IPS-18c (cell line): Measurements from ENCODE around the gene LRP1B.
"Not testable (repeated sequence)": the region's sequence is repeated elsewhere in the genome, so short reads cannot be mapped to it uniquely, and the experiment has no call there.

Experiments used
- H3K4me3 ChIP-seq: 2 replicates; pipeline ENCODE4 v1.7.0; 2013; ENCODE audit warnings: low read depth, mild to moderate bottlenecking, low read length, moderate library complexity; ENCODE audit not compliant: insufficient read depth
- H3K9me3 ChIP-seq: one replicate; pipeline ENCODE4 v1.6.1; 2013; ENCODE audit warnings: mild to moderate bottlenecking, low read length, moderate library complexity; ENCODE audit not compliant: control insufficient read depth, insufficient read depth

Gene LRP1B

GRCh38 chr2:140348826-140349225 is 1782.0 kb downstream of the LRP1B start:
- H3K4me3 ChIP-seq = no peak overlapping the region
- no peaks in the 10 kb centered on the region for H3K9me3 ChIP-seq

- Histone ChIP-seq H3K4me3 (no peak overlapping the region), H3K9me3 (no peaks in the 10 kb centered on the region)
These were observed 1786.0 kb downstream of the LRP1B start for GRCh38 chr2:140344838-140345237.

DNA sequence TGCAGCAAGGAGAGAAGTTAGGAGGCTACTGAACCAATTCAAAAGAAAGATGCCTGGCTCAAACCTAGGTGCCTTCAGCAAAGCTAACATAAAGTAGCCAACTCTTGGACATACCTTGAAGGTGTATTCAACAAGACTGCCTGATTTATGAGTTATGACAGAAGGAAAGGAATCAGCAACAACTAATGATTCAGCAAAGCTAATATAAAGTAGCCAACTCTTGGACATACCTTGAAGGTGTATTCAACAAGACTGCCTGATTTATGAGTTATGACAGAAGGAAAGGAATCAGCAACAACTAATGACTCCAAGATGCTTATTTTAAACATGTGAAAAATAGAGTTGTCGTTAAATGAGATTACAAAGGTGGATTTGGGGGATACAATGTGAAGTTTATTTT is 1786.5 kb downstream of the LRP1B start:
- H3K9me3 ChIP-seq, H3K4me3 ChIP-seq: not testable (repeated sequence)

DNA sequence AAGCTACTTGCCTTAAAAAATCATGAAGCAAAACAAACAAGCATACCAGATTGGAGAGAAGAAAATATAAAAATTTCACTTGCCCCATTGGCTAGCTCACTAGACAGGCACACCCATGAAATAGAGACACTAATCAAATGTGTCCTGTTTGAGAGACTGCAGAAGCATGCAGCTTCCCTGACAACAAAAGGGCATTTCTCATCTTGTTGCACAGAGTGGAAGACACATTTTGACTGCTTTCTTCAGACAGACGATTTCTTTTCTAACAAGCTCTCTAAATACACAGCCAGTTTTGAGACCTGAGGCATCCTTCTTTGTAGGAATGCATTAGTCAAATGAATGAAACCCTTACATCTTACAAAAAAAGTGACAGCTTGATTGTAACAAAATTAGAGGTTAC is 1792.0 kb downstream of the LRP1B start:
- H3K9me3 ChIP-seq = no peaks in the 10 kb centered on the region
- no peak overlapping the region for H3K4me3 ChIP-seq

GRCh38 chr2:140337061-140337460 is 1793.8 kb downstream of the LRP1B start:
- no peak overlapping the region for H3K4me3 ChIP-seq
- no peaks in the 10 kb centered on the region for H3K9me3 ChIP-seq

- no peak overlapping the region for H3K4me3 ChIP-seq
- no peaks in the 10 kb centered on the region for H3K9me3 ChIP-seq
These were observed 1814.5 kb downstream of the LRP1B start for GRCh38 chr2:140316345-140316744.

DNA sequence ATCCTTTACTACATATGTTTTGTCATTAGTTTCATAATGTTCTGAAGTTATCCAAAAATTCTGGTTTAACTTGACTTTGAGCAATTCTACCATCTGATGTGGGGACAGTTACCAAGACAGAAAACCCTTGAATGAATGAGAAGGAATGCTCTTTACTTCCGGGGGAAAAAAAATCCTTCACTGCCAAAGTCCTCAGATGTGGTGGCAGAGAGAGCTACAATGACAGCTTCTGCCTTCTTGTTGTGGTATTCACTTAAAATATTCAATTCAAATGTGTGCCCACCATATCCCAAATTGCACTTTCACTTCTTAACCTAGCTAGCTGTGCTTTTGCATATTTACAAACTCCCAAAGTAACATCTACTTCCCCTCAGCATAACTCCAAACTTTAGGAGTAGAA is 1818.9 kb downstream of the LRP1B start:
- Histone ChIP-seq H3K9me3 (no peaks in the 10 kb centered on the region), H3K4me3 (no peak overlapping the region)

DNA sequence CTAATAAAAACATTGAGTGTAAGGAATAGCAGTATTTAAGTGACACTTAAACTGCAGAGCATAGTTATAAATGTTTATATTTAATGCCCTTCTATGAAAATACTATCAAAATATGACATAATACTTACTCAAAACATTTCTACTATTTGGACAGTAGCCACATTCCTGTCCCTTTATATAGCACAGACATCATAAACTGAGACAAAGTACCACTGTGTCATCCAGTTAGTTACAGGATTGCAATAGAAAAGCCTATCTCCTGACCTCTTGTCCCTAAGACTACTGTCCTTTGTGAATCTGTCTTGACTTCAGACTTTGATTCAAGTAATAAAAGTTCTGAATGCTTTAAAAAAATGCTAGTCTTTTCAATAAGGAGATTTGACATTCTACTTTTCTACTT is 1822.1 kb downstream of the LRP1B start:
- no peak overlapping the region for H3K4me3 ChIP-seq
- no peaks in the 10 kb centered on the region for H3K9me3 ChIP-seq

DNA sequence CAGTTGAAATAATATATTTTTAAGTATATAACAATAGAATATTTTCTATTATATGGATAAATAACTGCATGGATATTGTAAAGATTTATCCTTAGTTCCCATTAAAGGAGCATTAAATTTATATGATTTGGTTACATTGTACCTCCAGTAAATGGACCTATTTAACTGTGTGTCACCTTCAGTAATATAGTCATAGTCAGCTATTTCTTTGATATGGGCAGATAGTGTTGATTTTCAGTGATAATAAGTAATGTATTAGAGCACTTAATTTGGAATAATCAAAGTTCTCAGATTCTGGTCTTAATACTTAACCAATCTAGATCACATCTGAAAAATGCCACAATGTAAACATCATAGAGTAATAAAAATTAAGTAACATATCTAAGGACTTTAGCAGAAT is 1823.3 kb downstream of the LRP1B start:
- H3K9me3 ChIP-seq = no peaks in the 10 kb centered on the region
- H3K4me3 ChIP-seq = no peak overlapping the region

- no peaks in the 10 kb centered on the region for H3K9me3 ChIP-seq
- H3K4me3 ChIP-seq = no peak overlapping the region
These were observed 1835.0 kb downstream of the LRP1B start for GRCh38 chr2:140295767-140296166.

GRCh38 chr2:140288726-140289125 is 1842.1 kb downstream of the LRP1B start:
- Histone ChIP-seq H3K4me3 (no peak overlapping the region), H3K9me3 (no peaks in the 10 kb centered on the region)

DNA sequence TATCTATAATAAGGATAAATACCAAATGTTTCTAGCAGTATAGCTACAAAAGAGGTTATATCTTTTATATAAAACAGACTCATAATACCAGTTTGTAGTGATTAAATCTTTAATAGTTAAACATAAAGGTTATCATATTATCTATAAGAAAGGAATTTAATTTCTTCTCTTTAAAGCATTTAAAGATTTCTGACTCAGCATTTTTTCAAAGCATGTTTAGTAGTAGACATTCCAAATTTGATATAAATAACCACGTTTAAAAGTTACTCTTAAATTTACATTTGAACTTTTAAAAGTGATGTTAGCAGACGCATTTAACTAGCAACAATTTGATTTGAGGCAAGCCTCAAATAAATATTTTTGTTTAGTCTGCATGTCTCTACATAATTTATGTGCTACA is 1842.6 kb downstream of the LRP1B start:
- H3K9me3 ChIP-seq = no peaks in the 10 kb centered on the region

DNA sequence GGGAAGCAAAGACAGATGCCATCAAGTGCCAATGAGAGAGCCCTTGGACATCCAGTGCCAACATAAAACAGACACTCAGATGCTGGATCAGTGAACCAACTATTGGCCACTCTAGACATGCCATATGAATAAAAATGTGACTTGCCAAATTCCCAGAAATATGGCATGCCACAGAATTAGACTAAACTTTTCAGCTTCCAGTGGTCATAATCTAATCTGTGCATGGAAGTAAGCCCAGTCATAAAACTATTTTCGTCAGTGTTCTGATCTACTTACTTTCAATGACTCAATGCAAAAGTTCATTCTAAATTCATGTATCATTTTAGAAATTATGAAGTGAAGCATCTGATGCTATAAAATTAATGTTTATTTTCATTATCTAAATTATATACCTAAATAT is 1844.4 kb downstream of the LRP1B start:
- Histone ChIP-seq H3K9me3 (no peaks in the 10 kb centered on the region), H3K4me3 (no peak overlapping the region)

More for the DNA sequence above, 1842.6 kb downstream of the LRP1B start:
- no peak overlapping the region for H3K4me3 ChIP-seq

DNA sequence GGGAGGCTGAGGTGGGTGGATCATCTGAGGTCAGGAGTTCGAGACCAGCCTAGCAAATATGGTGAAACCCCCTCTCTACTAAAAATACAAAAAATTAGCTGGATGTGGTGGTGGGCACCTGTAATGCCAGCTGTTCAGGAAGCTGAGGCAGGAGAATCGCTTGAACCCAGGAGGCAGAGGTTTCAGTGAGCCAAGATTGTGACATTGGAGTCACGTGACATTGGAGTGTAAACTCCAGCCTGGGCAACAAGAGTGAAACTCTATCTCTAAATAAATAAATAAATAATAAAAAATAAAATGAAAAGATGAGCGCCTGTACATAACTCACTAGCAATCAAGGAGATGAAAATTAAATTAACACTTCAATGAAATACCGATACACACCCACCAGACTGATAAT is 1853.5 kb downstream of the LRP1B start:
- not testable (repeated sequence) for H3K9me3 ChIP-seq, H3K4me3 ChIP-seq

DNA sequence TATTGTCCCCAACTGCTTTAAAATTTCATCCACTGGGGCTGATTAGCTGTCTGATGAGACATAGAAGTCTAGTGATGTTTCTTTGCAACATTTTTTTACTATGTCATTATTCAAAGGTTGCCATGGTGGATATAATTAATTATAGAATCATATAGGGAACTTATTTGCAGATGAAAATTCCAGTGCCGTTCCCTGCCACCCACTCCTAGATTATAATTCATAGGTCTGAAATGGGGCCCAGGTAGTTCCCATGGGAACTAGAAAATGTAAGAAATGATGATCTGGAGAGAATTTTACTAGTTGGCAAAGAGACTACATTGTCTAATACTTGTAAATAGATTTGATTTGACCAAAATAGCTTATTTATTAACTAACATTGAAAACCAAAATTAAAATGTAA is 1854.2 kb downstream of the LRP1B start:
- Histone ChIP-seq H3K4me3 (no peak overlapping the region), H3K9me3 (no peaks in the 10 kb centered on the region)

- Histone ChIP-seq H3K9me3 (no peaks in the 10 kb centered on the region), H3K4me3 (no peak overlapping the region)
These were observed 1855.4 kb downstream of the LRP1B start for GRCh38 chr2:140275427-140275826.

DNA sequence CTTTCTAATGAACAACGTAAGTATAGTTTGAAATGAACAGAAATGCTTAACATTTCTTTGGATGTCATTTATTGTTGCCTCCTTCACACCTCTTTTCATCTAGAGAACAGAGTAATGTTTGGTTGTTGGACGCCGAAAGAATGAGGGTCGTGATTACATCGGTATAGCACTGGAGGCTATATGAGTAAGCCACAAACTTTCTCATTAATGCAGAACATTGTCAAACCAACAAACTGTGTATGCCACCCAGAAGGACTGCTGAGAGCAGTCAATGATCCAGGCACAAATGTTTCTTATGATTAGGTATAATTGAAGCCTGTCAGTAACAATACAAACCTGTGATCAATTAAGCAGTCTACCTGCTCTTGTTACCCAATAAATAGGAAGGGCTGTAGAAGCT is 1855.9 kb downstream of the LRP1B start:
- H3K9me3 ChIP-seq = no peaks in the 10 kb centered on the region

DNA sequence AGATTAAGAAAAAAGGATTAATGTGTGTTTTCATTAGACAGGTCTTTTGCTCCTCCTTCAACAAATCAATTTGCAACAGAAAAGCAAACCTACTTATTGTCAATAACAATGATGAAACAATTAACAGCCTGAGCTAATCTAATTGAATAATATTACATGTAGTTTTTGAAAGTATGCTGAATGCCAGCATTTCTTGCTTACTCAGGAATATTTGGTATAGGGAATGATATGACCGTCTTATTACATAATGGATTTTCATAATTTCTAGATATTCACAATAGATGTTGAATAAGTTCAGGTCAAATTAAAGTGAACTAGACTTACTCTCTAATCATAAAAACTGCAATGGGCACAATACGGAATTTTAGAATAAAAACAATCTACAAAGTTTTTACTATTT is 1856.9 kb downstream of the LRP1B start:
- Histone ChIP-seq H3K9me3 (no peaks in the 10 kb centered on the region), H3K4me3 (no peak overlapping the region)

More for the DNA sequence above, 1855.9 kb downstream of the LRP1B start:
- H3K4me3 ChIP-seq = no peak overlapping the region

DNA sequence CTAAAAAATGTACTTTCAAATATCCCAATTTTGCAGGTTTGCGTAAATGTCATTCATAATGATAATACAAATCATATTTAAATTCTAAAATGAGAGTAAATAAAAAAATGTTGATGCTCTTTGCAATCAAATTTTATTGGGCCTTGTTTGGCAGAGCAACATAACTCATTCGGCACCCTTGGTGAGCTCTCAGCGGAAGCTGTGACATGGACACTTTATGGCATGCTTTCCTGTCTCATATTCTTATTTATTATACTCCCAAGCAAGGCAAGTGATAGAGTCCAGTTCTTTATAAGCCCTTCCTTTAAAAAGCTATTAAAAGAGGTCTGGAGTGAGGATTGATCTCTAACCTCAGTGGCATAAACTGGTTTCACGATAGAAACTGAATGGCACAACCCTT is 1857.4 kb downstream of the LRP1B start:
- H3K4me3 ChIP-seq = no peak overlapping the region
- no peaks in the 10 kb centered on the region for H3K9me3 ChIP-seq

DNA sequence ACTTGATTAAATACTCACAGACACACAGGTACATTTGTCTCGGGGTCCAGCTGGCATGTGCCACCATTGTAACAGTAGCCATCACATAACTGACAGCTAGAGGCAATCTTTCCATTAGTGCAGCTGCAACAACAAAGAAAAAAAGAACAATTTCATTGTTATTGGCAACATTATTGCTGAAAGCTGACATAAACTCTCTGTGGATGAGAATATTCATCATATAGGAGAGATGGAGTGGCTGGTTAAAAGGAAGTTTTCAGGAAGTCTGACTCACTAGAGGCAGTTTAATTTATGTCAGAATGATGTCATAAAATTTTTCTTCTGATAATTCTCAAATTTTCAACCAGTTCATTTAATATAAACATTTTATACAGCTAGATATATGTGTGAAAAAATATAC is 1860.6 kb downstream of the LRP1B start:
- Histone ChIP-seq H3K9me3 (no peaks in the 10 kb centered on the region), H3K4me3 (no peak overlapping the region)
